ENCODE data around the gene ASB10. TPM values are rescaled to one million over a fixed set of nuclear protein-coding genes. Genes with fewer than 3 reads are reported as not detected.
A peak's percentile ranks its signal among the peaks of the same experiment; 100 is the strongest.

The ASB10 gene
- not detected for total RNA-seq

DNA sequence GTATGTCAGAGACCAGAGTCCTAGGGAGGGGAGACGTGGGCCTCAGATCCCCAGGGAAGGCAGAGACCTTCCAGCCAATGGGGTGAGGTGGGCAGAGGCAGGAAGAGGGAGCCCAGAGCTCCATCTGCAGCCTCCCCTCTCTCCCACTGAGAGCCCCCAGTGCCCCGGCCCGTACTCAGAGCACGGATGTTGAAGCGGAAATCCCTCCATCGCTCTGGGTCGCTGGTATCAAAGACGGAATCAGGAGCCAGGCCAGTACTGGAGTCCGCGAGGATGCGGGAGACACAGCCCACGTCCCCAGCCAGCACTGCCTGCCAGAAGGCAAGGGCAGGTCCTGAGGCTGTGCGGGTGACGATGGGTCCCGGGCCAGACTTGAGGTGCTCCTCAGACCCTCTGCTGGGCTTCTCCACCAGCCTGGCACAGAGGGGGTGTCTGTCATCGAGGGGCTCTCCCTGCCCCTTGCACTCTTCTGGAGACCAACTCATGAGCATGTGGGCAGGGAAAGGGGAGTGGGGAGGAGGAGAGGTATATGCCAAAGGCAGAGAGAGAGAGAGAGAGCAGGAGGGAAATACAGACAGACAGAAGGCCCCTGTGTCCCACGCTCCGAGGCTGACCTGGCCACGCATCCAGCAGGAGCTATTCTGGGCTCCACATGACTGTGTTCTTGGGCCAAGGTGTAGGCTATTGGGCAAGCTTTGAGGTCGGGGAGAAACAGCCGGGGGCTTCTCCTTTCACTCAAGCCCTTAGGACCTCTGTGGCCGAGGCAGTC, at the start of gene ASB10:
Gene ASB10 (minus strand): TSS at position 611 of the 769 bp plus-strand sequence. CDS start 120 bp downstream, at position 491.
- POLR2A ChIA-PET, result no interaction called here
- Mint-ChIP-seq H3K27me3 (peaks cover 9% of the 10 kb centered on the region), H3K4me1 (no peaks in the 10 kb centered on the region), H3K4me3 (no peak within 1 kb of the TSS), H3K27ac (no peak within 1 kb of the TSS), H3K36me3 (ENCODE audit: low read depth) (no peaks in the 10 kb centered on the region), H3K9me3 (no peaks in the 10 kb centered on the region)
- CTCF ChIA-PET, result no interaction called here
- DNase-seq, result no peak

DNA sequence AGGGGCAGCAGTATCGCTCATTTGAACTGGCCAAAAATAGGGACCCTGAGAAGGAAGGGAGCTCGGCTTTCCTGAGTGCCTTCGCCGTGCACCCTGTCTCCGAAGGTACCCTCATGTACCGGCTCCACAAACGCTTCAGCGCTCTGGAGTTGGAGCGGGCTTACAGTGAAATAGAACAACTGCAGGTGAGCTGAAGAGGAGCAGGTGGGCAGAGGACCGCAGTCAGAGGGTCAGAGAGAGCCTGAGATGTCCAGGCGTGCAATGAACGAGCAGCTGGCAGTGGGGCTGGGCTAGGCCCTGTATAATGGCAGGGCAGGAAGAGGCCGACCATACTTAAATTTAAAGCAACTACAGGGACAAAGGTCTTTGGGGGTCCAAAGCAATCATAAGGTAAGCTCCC, 49.4 kb upstream of the ASB10 start:
- H3K27ac Mint-ChIP-seq, result no peak overlapping the region
- peaks cover 18% of the 10 kb centered on the region for H3K36me3 Mint-ChIP-seq (ENCODE audit: low read depth)
- no peaks in the 10 kb centered on the region for H3K9me3 Mint-ChIP-seq
- no peak for DNase-seq
- H3K27me3 Mint-ChIP-seq, result no peaks in the 10 kb centered on the region
- H3K4me1 Mint-ChIP-seq, result peaks cover 23% of the 10 kb centered on the region
- H3K4me3 Mint-ChIP-seq, result no peak overlapping the region
- ChIA-PET CTCF (interaction anchor here (0.8 to 1.5 kb wide), 4 partner anchors 8 to 80 kb away, joined by 3 read pairs; partner anchors contain the start of gene ABCF2), POLR2A (no interaction called here)

- Mint-ChIP-seq H3K9me3 (no peaks in the 10 kb centered on the region), H3K4me3 (no peak overlapping the region), H3K27me3 (no peaks in the 10 kb centered on the region), H3K27ac (no peak overlapping the region), H3K4me1 (peaks cover 28% of the 10 kb centered on the region), H3K36me3 (ENCODE audit: low read depth) (peaks cover 18% of the 10 kb centered on the region)
- CTCF ChIA-PET, result interaction anchor here (0.6 to 4.1 kb wide), 3 partner anchors 8 to 208 kb away, joined by 3 to 32 read pairs (median 4); no protein-coding TSS in a partner anchor
- no peak for DNase-seq
- POLR2A ChIA-PET, result no interaction called here
These were observed 48.2 kb upstream of the ASB10 start for GRCh38 chr7:151235091-151235787.

GRCh38 chr7:151233804-151234203, 46.8 kb upstream of the ASB10 start:
- ChIA-PET CTCF (interaction anchor here (1.0 to 4.1 kb wide), 2 partner anchors 10 to 12 kb away, joined by 4 to 32 read pairs; no protein-coding TSS in a partner anchor), POLR2A (no interaction called here)
- no peaks in the 10 kb centered on the region for H3K27me3 Mint-ChIP-seq
- H3K27ac Mint-ChIP-seq, result peak overlapping the region; percentile 98
- no peaks in the 10 kb centered on the region for H3K9me3 Mint-ChIP-seq
- no peak for DNase-seq
- peak overlapping the region; percentile 99 for H3K4me3 Mint-ChIP-seq
- peaks cover 14% of the 10 kb centered on the region for H3K36me3 Mint-ChIP-seq (ENCODE audit: low read depth)
- H3K4me1 Mint-ChIP-seq, result peaks cover 26% of the 10 kb centered on the region

- peaks cover 29% of the 10 kb centered on the region for H3K4me1 Mint-ChIP-seq
- no peaks in the 10 kb centered on the region for H3K27me3 Mint-ChIP-seq
- DNase-seq, result peak; percentile 67
- POLR2A ChIA-PET, result no interaction called here
- peak overlapping the region; percentile 98 for H3K27ac Mint-ChIP-seq
- H3K9me3 Mint-ChIP-seq, result no peaks in the 10 kb centered on the region
- H3K4me3 Mint-ChIP-seq, result peak overlapping the region; percentile 99
- CTCF ChIA-PET, result interaction anchor here (0.6 to 4.1 kb wide), 2 partner anchors 10 to 61 kb away, joined by 3 to 32 read pairs; no protein-coding TSS in a partner anchor
- peaks cover 14% of the 10 kb centered on the region for H3K36me3 Mint-ChIP-seq (ENCODE audit: low read depth)
These were observed 46.1 kb upstream of the ASB10 start for GRCh38 chr7:151232917-151233701.

- peak; percentile 93 for DNase-seq
- peak within 1 kb of the TSS; percentile 99 for H3K4me3 Mint-ChIP-seq
- ChIA-PET POLR2A (no interaction called here), CTCF (interaction anchor here (0.6 to 4.1 kb wide), 2 partner anchors 11 to 60 kb away, joined by 3 to 32 read pairs; no protein-coding TSS in a partner anchor)
- H3K9me3 Mint-ChIP-seq, result no peaks in the 10 kb centered on the region
- H3K27me3 Mint-ChIP-seq, result no peaks in the 10 kb centered on the region
- peak within 1 kb of the TSS; percentile 98 for H3K27ac Mint-ChIP-seq
- H3K4me1 Mint-ChIP-seq, result peaks cover 36% of the 10 kb centered on the region
- peaks cover 14% of the 10 kb centered on the region for H3K36me3 Mint-ChIP-seq (ENCODE audit: low read depth)
These were observed 45.3 kb upstream of the ASB10 start, which contains the start of gene CHPF2 for GRCh38 chr7:151232091-151232916. TSS of gene CHPF2 (plus strand) at chr7:151232483. CDS start at chr7:151234012, 1,529 bp downstream.

GRCh38 chr7:151231080-151231479, 44.0 kb upstream of the ASB10 start:
- H3K4me3 Mint-ChIP-seq, result peak overlapping the region; percentile 99
- H3K4me1 Mint-ChIP-seq, result peaks cover 48% of the 10 kb centered on the region
- ChIA-PET CTCF (no interaction called here), POLR2A (no interaction called here)
- H3K36me3 Mint-ChIP-seq (ENCODE audit: low read depth), result peaks cover 14% of the 10 kb centered on the region
- H3K9me3 Mint-ChIP-seq, result no peaks in the 10 kb centered on the region
- DNase-seq, result no peak
- no peaks in the 10 kb centered on the region for H3K27me3 Mint-ChIP-seq
- peak overlapping the region; percentile 5 for H3K27ac Mint-ChIP-seq

DNA sequence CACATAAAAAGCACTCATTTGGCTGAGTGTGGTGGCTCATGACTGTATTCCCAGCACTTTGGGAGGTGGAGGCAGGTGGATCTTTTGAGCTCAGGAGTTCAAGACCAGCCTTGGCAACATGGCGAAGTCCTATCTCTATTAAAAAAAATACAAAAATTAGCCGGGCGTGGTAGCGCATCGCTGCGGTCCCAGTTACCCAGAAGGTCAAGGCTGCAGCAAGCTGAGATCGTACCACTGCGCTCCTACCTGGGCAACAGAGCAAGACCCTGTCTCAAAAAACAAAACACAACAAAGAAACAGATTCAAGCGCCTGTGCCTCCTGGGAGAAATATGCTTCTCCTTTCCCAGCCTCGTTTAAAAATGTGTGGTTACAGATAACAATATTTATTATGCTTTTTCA, 42.2 kb upstream of the ASB10 start:
- POLR2A ChIA-PET, result interaction anchor here (0.7 kb wide), 1 partner anchor 816 kb away, joined by 3 read pairs; no protein-coding TSS in a partner anchor
- Mint-ChIP-seq H3K27ac (no peak overlapping the region), H3K27me3 (no peaks in the 10 kb centered on the region), H3K4me1 (peaks cover 59% of the 10 kb centered on the region), H3K36me3 (ENCODE audit: low read depth) (peaks cover 17% of the 10 kb centered on the region), H3K9me3 (no peaks in the 10 kb centered on the region), H3K4me3 (no peak overlapping the region)
- CTCF ChIA-PET, result interaction anchor here (4.9 kb wide), 1 partner anchor 15 kb away, joined by 26 read pairs; no protein-coding TSS in a partner anchor
- no peak for DNase-seq

- POLR2A ChIA-PET, result interaction anchor here (0.6 to 0.7 kb wide), 2 partner anchors 120 to 815 kb away, joined by 3 to 5 read pairs; no protein-coding TSS in a partner anchor
- no peak for DNase-seq
- CTCF ChIA-PET, result interaction anchor here (0.5 to 4.9 kb wide), 2 partner anchors 16 to 1982 kb away, joined by 9 to 26 read pairs; no protein-coding TSS in a partner anchor
- Mint-ChIP-seq H3K4me3 (peak overlapping the region; percentile 99), H3K4me1 (peaks cover 52% of the 10 kb centered on the region), H3K9me3 (no peaks in the 10 kb centered on the region), H3K27me3 (no peaks in the 10 kb centered on the region), H3K36me3 (ENCODE audit: low read depth) (peaks cover 22% of the 10 kb centered on the region), H3K27ac (peak overlapping the region; percentile 95)
These were observed 41.2 kb upstream of the ASB10 start for GRCh38 chr7:151228024-151228866.

GRCh38 chr7:151226875-151227782, 40.1 kb upstream of the ASB10 start, which contains the start of gene ABCF2:
TSS of gene ABCF2 (minus strand) at chr7:151227205. CDS start at chr7:151226458, 747 bp downstream.
- H3K36me3 Mint-ChIP-seq (ENCODE audit: low read depth), result peaks cover 31% of the 10 kb centered on the region
- DNase-seq, result peak; percentile 99
- H3K4me3 Mint-ChIP-seq, result peak within 1 kb of the TSS; percentile 99
- H3K27me3 Mint-ChIP-seq, result no peaks in the 10 kb centered on the region
- peak within 1 kb of the TSS; percentile 95 for H3K27ac Mint-ChIP-seq
- ChIA-PET POLR2A (interaction anchor here (0.6 kb wide), 2 partner anchors 102 to 121 kb away, joined by 3 to 5 read pairs; no protein-coding TSS in a partner anchor), CTCF (interaction anchor here (0.6 to 4.9 kb wide), 12 partner anchors 9 to 602 kb away, joined by 3 to 26 read pairs (median 3); partner anchors contain the start of gene GBX1)
- no peaks in the 10 kb centered on the region for H3K9me3 Mint-ChIP-seq
- peaks cover 51% of the 10 kb centered on the region for H3K4me1 Mint-ChIP-seq

Data from activated CD4-positive, alpha-beta T cell treated with anti-CD3 and anti-CD28 coated beads, Interleukin-2, amount 10 ng/mL, durations not matched to agents 7 days and 5 days (primary cell).